Measurements from ENCODE around the gene GPAM.

DNA sequence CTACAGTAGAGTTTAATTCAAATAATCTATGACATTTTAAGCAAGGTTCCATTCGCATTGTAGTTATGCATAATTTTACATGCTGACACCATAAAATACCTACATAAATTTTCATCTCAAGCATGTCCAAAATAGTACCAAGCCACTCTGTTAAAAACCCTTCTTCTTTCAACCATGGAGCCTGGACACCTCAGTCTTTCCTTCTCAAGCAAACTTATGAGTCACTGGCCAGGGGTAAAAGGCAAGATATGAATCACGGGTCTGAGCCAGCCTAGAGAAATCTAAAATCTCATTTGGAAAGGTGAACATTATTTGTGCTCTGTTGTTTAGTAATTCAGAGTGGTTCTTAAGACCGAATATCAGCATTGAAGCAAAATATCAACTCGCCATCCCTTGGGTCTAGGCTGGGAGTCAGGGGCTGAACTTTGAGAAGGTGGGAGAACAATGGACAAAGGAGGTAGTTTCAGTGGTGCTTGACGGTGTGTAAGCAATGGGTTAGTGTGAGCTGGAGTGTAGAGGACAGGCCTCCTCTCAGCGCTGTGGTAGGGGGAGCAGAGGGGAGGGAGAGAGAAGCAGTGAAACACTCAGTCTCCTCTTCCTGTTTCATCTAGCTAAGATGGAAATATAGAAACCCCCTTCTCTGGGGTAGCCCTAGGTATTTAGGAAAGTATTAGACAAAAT lies 19.1 kb upstream of the GPAM start:
- TF ChIP-seq, protein P1, sequence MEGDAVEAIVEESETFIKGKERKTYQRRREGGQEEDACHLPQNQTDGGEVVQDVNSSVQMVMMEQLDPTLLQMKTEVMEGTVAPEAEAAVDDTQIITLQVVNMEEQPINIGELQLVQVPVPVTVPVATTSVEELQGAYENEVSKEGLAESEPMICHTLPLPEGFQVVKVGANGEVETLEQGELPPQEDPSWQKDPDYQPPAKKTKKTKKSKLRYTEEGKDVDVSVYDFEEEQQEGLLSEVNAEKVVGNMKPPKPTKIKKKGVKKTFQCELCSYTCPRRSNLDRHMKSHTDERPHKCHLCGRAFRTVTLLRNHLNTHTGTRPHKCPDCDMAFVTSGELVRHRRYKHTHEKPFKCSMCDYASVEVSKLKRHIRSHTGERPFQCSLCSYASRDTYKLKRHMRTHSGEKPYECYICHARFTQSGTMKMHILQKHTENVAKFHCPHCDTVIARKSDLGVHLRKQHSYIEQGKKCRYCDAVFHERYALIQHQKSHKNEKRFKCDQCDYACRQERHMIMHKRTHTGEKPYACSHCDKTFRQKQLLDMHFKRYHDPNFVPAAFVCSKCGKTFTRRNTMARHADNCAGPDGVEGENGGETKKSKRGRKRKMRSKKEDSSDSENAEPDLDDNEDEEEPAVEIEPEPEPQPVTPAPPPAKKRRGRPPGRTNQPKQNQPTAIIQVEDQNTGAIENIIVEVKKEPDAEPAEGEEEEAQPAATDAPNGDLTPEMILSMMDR (IDR thresholded peaks at IDR 0.05) = no peak
- TF ChIP-seq POLR2A (IDR thresholded peaks at IDR 0.05) (no peak), POLR2AphosphoS5 (IDR thresholded peaks at IDR 0.05) (no peak)

All from transverse colon (tissue), 4 donors.